Islet of Langerhans (tissue), 1 donor: ENCODE data around the gene SLC35B1.

Experiments used
- FAIRE-seq: peaks from one replicate; lab custom pipeline; 2011; peaks lifted over from hg19 to GRCh38; lab: Jason Lieb, UNC

SLC35B1 gene

DNA sequence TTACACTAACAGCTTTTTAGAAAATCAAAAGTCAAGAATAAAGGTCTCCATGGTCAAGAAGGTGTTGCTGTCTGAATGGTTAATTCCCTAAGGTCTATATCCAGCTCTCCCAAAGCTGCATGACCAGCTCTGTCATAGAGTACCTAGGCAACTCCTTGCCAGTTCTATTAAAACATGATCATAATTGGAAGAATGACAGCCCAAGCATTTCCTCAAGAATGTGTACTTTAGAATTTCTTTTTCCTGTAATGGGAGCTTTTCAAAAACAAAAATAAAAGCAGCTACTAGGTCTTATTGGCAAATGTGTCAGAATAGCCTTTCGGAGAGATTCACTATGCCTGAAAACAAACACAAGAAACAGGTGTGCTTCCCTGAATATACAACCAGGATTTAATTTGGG lies 37.8 kb downstream of the SLC35B1 start:
- FAIRE-seq, result no peak

DNA sequence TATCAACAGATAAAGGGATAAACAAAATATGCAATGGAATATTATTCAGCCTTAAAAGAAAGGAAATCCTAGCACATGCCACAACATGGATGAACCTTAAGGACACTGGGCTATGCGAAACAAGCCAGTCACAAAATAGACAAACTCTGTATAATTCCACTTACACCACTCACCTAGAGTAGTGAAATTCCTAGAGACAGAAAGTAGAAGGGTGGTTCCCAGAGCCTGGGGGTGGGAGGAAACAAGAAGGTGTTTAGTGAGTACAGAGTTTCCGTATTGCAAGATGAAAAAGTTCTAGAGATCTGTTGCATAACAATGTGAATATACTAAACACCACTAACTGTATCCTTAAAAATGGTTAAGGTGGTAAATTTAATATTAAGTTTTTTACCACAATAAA lies 39.9 kb downstream of the SLC35B1 start:
- no peak for FAIRE-seq

DNA sequence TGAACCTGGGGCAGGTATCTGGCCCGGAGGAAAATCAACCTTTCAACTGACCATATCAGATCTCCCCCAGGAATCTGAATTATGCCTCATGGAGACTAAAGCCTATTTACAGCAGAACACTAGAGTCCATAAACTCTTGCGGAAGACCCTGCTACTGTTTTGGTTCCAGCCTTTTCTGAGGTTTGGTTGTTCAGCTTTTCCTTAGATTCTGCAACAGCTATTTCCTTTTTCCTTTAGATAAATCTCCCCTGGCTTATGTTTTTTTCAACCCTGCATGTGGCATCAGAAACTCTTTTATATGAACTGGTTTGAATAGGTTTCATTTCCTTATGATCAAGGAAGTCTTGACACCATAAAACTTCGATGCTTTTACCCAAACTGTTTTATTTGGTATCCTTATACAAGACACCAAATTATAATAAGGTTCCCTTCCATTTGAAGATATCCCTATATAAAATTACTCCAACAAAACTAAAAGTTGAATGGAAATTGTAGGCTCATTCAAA lies 43.0 kb downstream of the SLC35B1 start:
- no peak for FAIRE-seq

DNA sequence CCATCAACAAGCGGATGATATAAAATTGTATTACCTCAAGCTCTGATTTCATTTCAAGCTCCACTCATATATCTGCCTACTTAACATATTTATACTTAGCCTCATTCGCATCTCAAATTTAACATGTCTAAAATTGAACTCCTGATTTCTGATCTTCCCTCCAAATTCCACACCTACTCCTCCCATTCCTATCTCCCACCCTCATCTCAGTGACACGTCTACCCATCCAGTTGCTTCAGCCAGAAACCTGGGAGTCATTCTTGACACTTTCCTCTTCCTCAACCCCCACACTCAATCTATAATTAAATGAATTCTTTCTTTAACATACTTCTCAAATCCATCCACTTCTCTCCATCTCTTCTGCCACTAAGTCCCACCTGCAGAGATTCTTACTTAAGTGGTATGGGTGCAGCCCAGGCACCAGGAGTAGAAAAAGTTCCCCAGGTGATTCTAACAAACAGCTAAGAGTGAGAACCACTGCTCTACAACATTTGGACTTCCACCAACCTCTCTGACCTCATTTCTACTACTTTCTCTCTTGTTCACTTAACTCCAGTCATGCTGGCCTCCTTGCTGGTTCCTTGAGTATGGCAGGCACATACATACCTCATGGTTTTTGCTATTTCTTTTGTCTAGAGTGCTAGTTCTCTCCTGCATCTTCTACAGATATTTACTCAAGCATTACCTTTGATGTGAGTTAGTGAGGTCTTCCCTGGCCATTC lies 47.9 kb downstream of the SLC35B1 start:
- no peak for FAIRE-seq

DNA sequence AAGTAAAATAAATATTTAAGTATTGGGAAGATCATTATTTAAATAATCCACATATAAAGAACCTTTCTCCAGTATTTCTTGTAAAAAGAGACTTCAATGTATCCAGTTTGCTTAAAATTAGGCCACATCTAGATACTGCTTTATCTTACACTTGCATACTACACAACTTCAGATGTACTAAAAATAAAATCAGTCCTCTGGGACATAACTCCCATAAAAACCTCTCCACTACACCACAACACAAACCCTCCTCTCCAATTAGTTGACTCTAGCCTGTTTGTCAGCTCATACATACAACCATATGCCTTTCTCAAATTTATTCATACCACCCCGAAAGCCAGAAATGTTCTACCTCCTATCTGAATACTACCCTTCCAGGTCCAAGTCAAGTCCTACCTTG lies 51.5 kb downstream of the SLC35B1 start:
- no peak for FAIRE-seq
